NCI-H748 (cell line): ENCODE data around the gene ACHE.

Source experiments
- DNase-seq: peaks from one replicate; lab custom pipeline; 2025; ENCODE audit not compliant: unreplicated experiment; lab: John Stamatoyannopoulos, UW

The ACHE gene

GRCh38 chr7:100896732-100897608 is 1.3 kb upstream of the ACHE start:
- DNase-seq = peak; percentile 21

GRCh38 chr7:100895956-100896731 is 456 bp upstream of the ACHE start:
- DNase-seq = peak; percentile 30

- peak; percentile 59 for DNase-seq
Observed at GRCh38 chr7:100894860-100895700, 608 bp downstream of the ACHE start.

- DNase-seq = no peak
Observed at GRCh38 chr7:100893910-100894721, 1.6 kb downstream of the ACHE start.

GRCh38 chr7:100893318-100893895 is 2.3 kb downstream of the ACHE start:
- DNase-seq = no peak

GRCh38 chr7:100892364-100893317 is 3.0 kb downstream of the ACHE start:
- no peak for DNase-seq

- DNase-seq = no peak
Observed at GRCh38 chr7:100891568-100892247, 4.0 kb downstream of the ACHE start.

- DNase-seq = peak; percentile 34
Observed at GRCh38 chr7:100890653-100891567, 4.8 kb downstream of the ACHE start.

GRCh38 chr7:100888988-100889750 is 6.5 kb downstream of the ACHE start, which contains the start of gene UFSP1:
Gene UFSP1, minus strand, starts transcription at chr7:100889715. Its CDS starts 444 bp downstream, at chr7:100889271.
- DNase-seq = no peak

GRCh38 chr7:100888291-100888987 is 7.2 kb downstream of the ACHE start:
- no peak for DNase-seq

- no peak for DNase-seq
Observed at GRCh38 chr7:100887516-100888290, 8.0 kb downstream of the ACHE start.

GRCh38 chr7:100886936-100887515 is 8.7 kb downstream of the ACHE start:
- DNase-seq = no peak

- DNase-seq = no peak
Observed at GRCh38 chr7:100886142-100886935, 9.3 kb downstream of the ACHE start.
